GM18498 (cell line): ENCODE data around the gene PCDHGB6.
"Not testable (repeated sequence)": the region's sequence is repeated elsewhere in the genome, so short reads cannot be mapped to it uniquely, and the experiment has no call there.

ENCODE experiments used
- ATAC-seq: cut with Tn5 transposase; IDR thresholded peaks from one replicate; pipeline ENCODE4 v1.9.1; 2021; ENCODE audit warnings: mild to moderate bottlenecking, moderate library complexity; ENCODE audit not compliant: unreplicated experiment

PCDHGB6 gene

DNA sequence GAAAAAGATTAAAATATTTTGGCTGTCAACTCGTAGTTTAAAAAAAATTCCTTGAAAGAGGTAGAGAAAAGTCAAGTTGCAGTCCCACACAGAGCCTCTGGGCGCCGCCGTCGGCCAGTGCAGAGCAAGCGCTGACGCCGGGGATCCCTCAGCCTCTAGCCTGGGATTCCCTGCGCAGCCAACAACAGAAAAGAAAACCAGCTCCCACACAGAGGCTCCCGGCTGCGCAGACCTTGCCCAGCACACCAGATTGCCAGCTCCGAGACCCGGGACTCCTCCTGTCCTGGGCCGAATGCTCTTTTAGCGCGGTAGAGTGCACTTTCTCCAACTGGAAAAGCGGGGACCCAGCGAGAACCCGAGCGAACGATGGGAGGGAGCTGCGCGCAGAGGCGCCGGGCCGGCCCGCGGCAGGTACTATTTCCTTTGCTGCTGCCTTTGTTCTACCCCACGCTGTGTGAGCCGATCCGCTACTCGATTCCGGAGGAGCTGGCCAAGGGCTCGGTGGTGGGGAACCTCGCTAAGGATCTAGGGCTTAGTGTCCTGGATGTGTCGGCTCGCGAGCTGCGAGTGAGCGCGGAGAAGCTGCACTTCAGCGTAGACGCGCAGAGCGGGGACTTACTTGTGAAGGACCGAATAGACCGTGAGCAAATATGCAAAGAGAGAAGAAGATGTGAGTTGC is 9.8 kb downstream of the PCDHGB6 start, which contains the start of gene PCDHGB7:
PCDHGB7 (plus strand) TSS at position 184 of the 679 bp plus-strand sequence; CDS start at position 367, 183 bp downstream.
- ATAC-seq = peak; percentile 68

DNA sequence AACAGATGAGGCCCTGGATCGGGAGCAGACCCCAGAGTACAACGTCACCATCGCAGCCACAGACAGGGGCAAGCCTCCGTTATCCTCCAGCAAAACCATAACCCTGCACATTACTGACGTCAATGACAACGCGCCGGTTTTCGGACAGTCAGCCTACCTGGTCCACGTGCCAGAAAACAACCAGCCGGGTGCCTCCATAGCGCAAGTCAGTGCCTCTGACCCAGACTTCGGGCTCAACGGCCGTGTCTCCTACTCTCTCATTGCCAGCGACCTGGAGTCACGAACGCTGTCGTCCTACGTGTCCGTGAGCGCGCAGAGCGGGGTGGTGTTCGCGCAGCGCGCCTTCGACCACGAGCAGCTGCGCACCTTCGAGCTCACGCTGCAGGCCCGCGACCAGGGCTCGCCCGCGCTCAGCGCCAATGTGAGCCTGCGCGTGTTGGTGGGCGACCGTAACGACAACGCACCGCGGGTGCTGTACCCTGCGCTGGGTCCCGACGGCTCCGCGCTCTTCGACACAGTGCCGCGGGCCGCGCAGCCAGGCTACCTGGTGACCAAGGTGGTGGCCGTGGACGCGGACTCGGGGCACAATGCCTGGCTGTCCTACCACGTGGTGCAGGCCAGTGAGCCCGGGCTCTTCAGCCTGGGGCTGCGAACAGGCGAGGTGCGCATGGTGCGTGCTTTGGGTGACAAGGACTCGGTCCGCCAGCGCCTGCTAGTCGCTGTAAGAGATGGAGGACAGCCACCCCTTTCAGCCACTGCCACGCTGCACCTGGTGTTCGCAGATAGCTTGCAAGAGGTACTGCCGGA is 11.5 kb downstream of the PCDHGB6 start:
- ATAC-seq = no peak

DNA sequence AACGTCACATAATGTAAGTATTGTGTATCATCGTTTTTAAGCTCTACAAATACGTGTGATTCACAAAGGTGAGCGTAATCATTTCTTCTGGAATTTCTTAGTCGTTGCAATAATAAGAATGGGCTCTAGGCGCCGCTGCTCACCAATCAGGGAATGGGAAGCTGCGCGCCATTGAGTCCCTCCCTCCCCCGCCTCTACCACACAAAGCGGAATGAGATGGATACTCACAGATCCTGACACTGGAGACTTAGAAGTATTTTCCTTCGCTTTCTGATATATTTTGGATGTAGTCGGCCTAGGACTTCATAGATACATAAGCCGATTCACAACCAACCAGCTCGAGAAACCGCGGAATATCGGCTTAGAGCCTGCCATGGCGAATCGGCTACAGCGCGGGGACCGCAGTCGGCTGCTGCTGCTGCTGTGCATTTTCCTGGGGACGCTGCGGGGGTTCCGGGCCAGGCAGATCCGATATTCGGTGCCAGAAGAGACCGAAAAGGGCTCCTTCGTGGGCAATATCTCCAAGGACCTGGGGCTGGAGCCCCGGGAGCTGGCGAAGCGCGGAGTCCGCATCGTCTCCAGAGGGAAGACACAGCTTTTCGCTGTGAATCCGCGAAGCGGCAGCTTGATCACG is 13.2 kb downstream of the PCDHGB6 start, which contains the start of gene PCDHGA11:
PCDHGA11 (plus strand) TSS at position 197 of the 634 bp plus-strand sequence; CDS start at position 374, 177 bp downstream.
- peak; percentile 65 for ATAC-seq

DNA sequence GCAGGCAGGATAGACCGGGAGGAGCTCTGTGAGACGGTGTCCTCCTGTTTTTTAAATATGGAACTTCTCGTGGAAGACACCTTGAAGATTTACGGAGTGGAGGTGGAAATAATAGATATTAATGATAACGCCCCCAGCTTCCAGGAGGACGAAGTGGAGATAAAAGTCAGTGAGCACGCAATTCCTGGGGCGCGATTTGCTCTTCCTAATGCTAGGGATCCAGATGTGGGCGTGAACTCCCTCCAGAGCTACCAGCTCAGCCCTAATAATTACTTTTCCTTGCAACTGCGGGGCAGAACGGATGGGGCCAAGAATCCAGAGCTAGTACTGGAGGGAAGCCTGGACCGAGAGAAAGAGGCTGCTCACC is 13.7 kb downstream of the PCDHGB6 start:
- ATAC-seq = no peak

DNA sequence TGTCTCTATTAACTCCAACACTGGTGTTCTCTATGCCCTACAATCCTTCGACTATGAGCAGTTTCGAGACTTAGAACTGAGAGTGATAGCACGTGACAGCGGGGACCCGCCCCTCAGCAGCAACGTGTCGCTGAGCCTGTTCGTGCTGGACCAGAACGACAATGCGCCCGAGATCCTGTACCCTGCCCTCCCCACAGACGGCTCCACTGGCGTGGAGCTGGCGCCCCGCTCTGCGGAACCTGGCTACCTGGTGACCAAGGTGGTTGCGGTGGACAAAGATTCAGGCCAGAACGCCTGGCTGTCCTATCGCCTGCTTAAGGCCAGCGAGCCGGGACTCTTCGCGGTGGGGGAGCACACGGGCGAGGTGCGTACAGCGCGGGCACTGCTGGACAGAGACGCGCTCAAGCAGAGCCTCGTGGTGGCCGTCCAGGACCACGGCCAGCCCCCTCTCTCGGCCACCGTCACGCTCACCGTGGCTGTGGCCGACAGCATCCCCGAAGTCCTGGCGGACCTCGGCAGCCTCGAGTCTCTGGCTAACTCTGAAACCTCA is 15.0 kb downstream of the PCDHGB6 start:
- no peak for ATAC-seq

DNA sequence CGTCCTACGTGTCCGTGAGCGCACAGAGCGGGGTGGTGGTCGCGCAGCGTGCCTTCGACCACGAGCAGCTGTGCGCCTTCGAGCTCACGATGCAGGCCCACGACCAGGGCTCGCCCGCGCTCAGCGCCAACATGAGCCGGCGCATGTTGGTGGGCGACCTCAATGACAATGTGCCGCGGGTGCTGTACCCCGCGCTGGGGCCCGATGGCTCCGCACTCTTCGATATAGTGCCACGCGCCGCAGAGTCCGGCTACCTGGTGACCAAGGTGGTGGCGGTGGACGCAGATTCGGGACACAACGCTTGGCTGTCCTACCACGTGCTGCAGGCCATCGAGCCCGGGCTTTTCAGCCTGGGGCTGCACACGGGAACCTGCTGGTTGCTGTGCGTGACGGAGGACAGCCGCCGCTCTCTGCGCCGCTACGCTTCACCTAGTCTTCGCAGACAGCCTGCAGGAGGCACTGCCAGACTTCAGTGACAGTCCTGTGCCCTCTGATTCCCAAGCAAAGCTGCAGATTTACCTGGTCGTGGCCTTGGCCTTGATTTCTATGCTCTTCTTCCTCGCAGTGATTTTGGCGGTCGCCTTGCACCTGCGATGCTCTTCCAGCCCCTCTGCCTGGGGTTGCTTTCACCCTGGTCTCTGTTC is 20.1 kb downstream of the PCDHGB6 start:
- ATAC-seq = no peak

DNA sequence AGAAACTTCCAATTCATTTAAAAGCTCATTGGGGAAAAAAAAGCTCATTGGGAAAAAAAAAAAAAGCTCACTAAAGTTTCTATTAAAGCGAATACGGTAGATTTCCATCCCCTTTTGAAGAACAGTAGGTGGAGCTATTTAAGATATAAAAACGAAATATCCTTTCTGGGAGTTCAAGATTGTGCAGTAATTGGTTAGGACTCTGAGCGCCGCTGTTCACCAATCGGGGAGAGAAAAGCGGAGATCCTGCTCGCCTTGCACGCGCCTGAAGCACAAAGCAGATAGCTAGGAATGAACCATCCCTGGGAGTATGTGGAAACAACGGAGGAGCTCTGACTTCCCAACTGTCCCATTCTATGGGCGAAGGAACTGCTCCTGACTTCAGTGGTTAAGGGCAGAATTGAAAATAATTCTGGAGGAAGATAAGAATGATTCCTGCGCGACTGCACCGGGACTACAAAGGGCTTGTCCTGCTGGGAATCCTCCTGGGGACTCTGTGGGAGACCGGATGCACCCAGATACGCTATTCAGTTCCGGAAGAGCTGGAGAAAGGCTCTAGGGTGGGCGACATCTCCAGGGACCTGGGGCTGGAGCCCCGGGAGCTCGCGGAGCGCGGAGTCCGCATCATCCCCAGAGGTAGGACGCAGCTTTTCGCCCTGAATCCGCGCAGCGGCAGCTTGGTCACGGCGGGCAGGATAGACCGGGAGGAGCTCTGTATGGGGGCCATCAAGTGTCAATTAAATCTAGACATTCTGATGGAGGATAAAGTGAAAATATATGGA is 22.7 kb downstream of the PCDHGB6 start, which contains the start of gene PCDHGA12:
PCDHGA12 (plus strand) TSS at position 176 of the 782 bp plus-strand sequence; CDS start at position 429, 253 bp downstream.
- ATAC-seq = peak; percentile 64

DNA sequence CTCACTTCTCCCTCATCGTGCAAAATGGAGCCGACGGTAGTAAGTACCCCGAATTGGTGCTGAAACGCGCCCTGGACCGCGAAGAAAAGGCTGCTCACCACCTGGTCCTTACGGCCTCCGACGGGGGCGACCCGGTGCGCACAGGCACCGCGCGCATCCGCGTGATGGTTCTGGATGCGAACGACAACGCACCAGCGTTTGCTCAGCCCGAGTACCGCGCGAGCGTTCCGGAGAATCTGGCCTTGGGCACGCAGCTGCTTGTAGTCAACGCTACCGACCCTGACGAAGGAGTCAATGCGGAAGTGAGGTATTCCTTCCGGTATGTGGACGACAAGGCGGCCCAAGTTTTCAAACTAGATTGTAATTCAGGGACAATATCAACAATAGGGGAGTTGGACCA is 23.5 kb downstream of the PCDHGB6 start:
- no peak for ATAC-seq

DNA sequence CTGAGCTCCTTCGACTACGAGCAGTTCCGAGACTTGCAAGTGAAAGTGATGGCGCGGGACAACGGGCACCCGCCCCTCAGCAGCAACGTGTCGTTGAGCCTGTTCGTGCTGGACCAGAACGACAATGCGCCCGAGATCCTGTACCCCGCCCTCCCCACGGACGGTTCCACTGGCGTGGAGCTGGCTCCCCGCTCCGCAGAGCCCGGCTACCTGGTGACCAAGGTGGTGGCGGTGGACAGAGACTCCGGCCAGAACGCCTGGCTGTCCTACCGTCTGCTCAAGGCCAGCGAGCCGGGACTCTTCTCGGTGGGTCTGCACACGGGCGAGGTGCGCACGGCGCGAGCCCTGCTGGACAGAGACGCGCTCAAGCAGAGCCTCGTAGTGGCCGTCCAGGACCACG is 24.5 kb downstream of the PCDHGB6 start:
- ATAC-seq = not testable (repeated sequence)

DNA sequence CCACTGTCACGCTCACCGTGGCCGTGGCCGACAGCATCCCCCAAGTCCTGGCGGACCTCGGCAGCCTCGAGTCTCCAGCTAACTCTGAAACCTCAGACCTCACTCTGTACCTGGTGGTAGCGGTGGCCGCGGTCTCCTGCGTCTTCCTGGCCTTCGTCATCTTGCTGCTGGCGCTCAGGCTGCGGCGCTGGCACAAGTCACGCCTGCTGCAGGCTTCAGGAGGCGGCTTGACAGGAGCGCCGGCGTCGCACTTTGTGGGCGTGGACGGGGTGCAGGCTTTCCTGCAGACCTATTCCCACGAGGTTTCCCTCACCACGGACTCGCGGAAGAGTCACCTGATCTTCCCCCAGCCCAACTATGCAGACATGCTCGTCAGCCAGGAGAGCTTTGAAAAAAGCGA is 24.9 kb downstream of the PCDHGB6 start:
- not testable (repeated sequence) for ATAC-seq

DNA sequence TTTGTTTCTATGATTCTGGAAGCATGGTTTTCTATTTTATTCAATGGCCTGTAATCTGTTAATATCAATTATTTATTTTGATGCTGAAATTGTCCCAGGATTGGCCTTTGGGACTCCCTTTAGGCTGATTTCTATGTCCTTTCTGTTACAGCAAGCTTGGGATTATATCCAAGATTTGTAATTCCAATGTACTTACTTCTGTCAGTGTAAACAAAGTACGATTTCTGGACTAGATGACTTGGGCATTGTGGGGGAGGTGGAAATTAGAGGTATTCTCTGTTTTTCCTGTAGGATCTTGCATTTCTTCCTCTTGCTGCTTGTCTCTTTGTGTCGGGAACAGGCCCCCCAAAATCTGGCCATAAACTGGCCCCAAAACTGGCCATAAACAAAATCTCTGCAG is 26.2 kb downstream of the PCDHGB6 start:
- ATAC-seq = no peak

DNA sequence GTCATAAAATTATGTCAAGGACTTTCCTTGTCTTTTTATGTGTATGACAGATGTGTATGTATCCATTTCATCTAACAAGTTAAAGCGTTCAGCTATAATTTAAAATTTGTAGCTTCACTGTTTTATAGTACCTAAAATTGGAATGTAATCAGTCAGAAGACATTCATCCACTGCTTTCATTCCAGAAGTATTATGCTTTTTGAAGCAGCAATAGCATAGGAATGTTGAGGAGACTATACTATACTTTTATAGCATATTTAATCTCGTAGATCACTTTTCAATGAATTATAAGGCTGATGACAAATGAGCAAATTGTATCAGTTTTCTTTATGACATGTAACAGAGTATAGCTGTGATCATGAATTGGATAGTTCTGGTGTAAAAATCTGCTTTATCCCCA is 29.4 kb downstream of the PCDHGB6 start:
- no peak for ATAC-seq

DNA sequence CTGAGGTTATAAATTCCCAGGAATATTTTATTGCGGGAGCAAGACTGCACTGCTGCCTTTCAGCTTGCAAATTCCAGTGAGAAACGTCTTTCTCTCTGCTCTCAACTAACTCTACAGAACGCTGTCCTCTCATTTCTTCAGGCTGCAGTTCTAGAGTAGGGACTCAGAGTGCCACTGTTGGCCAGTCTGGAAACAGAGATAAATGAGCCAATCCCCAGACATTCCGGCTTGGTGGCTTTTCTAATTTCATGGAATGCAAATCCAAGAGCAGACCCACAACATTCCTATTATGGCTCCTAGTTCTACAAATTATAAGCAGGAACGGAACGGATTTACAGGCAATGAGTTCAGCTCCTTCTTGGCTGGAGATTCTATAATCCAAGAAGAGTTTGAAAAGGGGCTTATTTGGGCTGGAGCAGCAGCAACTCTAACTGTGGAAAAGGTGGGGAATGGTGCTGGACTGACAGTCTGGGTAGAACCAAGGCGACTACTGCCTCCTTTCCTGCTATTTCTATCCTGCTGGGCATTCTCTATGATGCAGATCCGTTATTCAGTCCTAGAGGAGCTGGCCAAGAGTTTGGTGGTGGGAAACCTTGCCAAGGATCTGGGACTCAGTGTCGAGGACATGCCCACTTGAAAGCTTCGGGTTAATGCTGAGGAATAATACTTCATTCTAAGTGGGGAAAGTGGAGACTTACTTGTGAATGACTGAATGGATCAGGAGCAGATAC is 31.8 kb downstream of the PCDHGB6 start:
- no peak for ATAC-seq

DNA sequence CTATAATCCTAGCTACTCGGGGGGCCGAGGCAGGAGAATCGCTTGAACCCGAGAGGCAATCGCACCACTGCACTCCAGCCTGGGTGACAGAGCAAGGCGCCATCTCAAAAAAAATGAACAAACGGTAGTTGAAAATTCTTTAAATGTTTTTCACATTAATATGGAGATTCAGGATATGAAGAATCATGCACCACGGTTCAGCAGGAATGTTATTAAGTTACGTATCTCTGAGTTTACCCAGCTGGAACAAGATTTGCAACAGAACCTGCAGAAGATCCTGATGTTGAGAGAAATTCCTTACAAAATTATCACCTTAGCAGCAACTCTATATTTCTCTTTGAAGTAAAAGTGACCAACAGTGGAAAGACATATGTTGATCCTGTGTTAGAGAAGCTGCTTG is 32.5 kb downstream of the PCDHGB6 start:
- no peak for ATAC-seq

DNA sequence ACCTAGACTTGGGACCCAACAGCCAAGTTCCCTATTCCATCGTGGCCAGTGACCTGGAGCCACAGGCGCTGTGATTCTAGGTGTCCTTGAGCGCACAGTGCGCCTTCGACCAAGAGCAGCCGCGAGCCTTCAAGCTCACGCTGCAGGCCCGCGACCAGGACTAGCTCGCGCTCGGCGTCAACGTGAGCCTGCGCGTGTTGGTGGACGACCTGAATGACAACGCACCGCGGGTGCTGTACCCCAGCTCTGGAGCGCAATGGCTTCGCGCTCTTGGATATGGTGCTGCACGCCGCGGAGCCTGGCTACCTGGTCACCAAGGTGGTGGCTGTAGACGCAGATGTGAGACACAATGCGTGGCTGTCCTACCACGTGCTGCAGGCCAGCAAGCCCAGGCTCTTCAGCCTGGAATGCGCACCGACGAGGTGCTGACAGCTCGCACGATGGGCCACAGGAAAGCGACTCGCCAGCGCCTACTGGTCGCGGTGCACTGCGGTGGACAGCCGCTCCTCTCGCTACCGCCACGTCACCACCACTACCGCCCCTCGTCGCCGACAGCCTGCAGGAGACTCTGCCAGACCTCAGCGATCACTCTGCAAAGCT is 33.9 kb downstream of the PCDHGB6 start:
- no peak for ATAC-seq
